ENCODE measurements around the gene CIRBP. TPM values are rescaled to one million over a fixed set of nuclear protein-coding genes. Genes with fewer than 3 reads are reported as not detected.

CIRBP gene
- total and polyA plus RNA-seq, 9 of the 15 experiments (the other 6 are each of a cell fraction or from before 2014, with no cell fraction given) = 20.5 to 327 (median 176) TPM

- TF ChIP-seq ZNF280A (IDR thresholded peaks at IDR 0.05; ENCODE audit: low read depth, partially characterized antibody) (no peak), MCM2 (IDR thresholded peaks at IDR 0.05; ENCODE audit: low read depth) (no peak), PBX2 (CRISPR knock-in tag; IDR thresholded peaks at IDR 0.05; ENCODE audit: low read depth) (no peak), PBX2 (tag; conservative IDR thresholded peaks at IDR 0.05; ENCODE audit: low read depth) (no peak), MCM3 (IDR thresholded peaks at IDR 0.05) (no peak), SMC3 (conservative IDR thresholded peaks at IDR 0.05; ENCODE audit: insufficient read depth, low read depth, low read length) (no peak), CBX3 (IDR thresholded peaks at IDR 0.05; ENCODE audit: borderline replicate concordance in 1 of 2, low read length in 2 of 2) (no peak), SLC30A9 (CRISPR knock-in tag; IDR thresholded peaks at IDR 0.05) (no peak), ZNF561 (CRISPR knock-in tag; conservative IDR thresholded peaks at IDR 0.05) (no peak), CREB3 (tag; conservative IDR thresholded peaks at IDR 0.05; ENCODE audit: low read depth) (no peak), PHB2 (IDR thresholded peaks at IDR 0.05; ENCODE audit: low read depth) (no peak), NKRF (IDR thresholded peaks at IDR 0.05; ENCODE audit: borderline replicate concordance) (no peak), ARID3A (IDR thresholded peaks at IDR 0.05; ENCODE audit: borderline replicate concordance, low read depth, low read length) (no peak), ZNF507 (tag; conservative IDR thresholded peaks at IDR 0.05) (no peak), ILF3 (IDR thresholded peaks at IDR 0.05; ENCODE audit: borderline replicate concordance) (no peak), PML (IDR thresholded peaks at IDR 0.05; ENCODE audit: low read length) (no peak), ETS2 (tag; IDR thresholded peaks at IDR 0.05; ENCODE audit: borderline replicate concordance, poor library complexity, severe bottlenecking) (no peak), BDP1 (IDR thresholded peaks at IDR 0.05; ENCODE audit: insufficient read depth, insufficient read length) (no peak), TEAD2 (tag; IDR thresholded peaks at IDR 0.05) (peak; percentile 92)
Measured at GRCh38 chr19:1264801-1265614, 4.1 kb upstream of the CIRBP start (continued).

All from K562 (cell line).